Thymus (tissue), 11 donors: ENCODE data around the gene MGMT. TPM values are rescaled to one million over a fixed set of nuclear protein-coding genes. Genes with fewer than 3 reads are reported as not detected.

ENCODE experiments used
- DNase-seq, 9 donors: peaks; one replicate each; pipeline ENCODE4 v3.0.0-alpha.2; 2013; ENCODE audit warnings: low spot score in 9 of 9, low read depth in 6 of 9, missing footprints in 1 of 9
- H3K27ac ChIP-seq, 2 donors: one replicate each; pipeline ENCODE4 v1.5.1; 2013; ENCODE audit warnings: control low read depth in 1 of 2, low read depth in 1 of 2, low read length in 1 of 2, mild to moderate bottlenecking in 1 of 2, moderate library complexity in 1 of 2
- H3K27me3 ChIP-seq, 2 donors: one replicate each; pipeline ENCODE4 v1.5.1; 2013; ENCODE audit warnings: low read length in 1 of 2; ENCODE audit not compliant: control insufficient read depth in 2 of 2, insufficient read depth in 1 of 2
- H3K36me3 ChIP-seq, 2 donors: one replicate each; pipeline ENCODE4 v1.5.1; 2013; ENCODE audit warnings: low read length in 1 of 2, mild to moderate bottlenecking in 1 of 2, moderate library complexity in 1 of 2; ENCODE audit not compliant: control insufficient read depth in 2 of 2, insufficient read depth in 2 of 2
- H3K4me1 ChIP-seq, 2 donors: one replicate each; pipeline ENCODE4 v1.5.1; 2013; ENCODE audit warnings: low read length in 2 of 2; ENCODE audit not compliant: control insufficient read depth in 2 of 2, insufficient read depth in 2 of 2
- H3K4me3 ChIP-seq, 2 donors: one replicate each; pipeline ENCODE4 v1.5.1; 2013; ENCODE audit warnings: low read length in 2 of 2, control low read depth in 1 of 2, mild to moderate bottlenecking in 1 of 2
- H3K9me3 ChIP-seq, 2 donors: one replicate each; pipeline ENCODE4 v1.5.1; 2013; ENCODE audit warnings: low read length in 1 of 2, mild to moderate bottlenecking in 1 of 2; ENCODE audit not compliant: control insufficient read depth in 2 of 2, insufficient read depth in 1 of 2
- WGBS: extraction: QIAGEN DNeasy Blood & Tissue Kit; methylation state at CpG from one replicate; pipeline ENCODE4 v1.1.7; 2013; 5-methylcytosine and 5-hydroxymethylcytosine counted together
- polyA plus RNA-seq: library from polyadenylated mRNA; stranded (reverse); fragments of 200-250 nt; gene quantifications from one replicate; pipeline ENCODE4 v1.2.3, GENCODE V29; 2013
- total RNA-seq: library from RNA; stranded (reverse); fragments of 120-200 nt; gene quantifications from one replicate; pipeline ENCODE4 v1.2.4, GENCODE V29; 2013
- donor health status: healthy.

MGMT gene
- total and polyA plus RNA-seq, 2 donors, result 20.9 to 42.4 TPM

DNA sequence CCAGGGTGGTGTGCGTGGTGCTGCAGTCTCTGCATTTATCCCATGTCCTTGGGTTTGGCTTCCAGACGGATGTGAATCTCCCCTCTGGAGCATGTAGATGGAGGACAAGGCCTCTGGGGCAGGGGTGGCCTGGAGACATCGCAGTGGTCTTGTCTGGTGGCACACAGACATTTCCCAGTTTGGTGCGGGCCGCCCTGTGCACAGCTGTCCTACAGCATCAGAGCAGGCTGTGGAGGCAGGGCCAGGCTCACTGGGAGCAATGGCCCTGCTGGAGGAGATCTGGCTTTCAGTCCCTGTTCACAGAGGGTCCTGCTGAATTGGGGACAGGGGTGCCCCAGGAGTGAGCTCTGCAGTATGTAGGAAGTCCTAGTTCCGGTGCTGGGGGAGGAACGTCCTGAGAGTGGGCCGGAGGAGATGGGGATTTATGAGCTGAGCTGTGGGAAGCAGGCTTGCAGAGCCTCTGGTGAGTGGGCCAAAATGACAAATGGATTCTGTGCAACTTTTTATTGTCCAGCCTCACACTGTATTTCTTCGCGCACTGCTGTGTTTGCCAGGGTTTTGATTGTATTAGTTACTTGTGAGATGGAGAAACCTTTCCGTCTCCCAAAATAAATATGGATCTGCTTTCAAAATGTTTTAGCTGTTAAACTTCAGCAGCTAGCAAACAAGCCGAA is 40.3 kb downstream of the MGMT start:
- Histone ChIP-seq H3K4me1 (peaks cover 0 to 2% of the 10 kb centered on the region in 2 donors), H3K4me3 (no peak overlapping the region), H3K27me3 (no peaks in the 10 kb centered on the region), H3K9me3 (peaks cover 3 to 37% of the 10 kb centered on the region in 2 donors), H3K27ac (no peak overlapping the region), H3K36me3 (no peaks in the 10 kb centered on the region)
- 83% methylated on average over 12 of the region's 12 CpGs for WGBS
- no peak for DNase-seq

DNA sequence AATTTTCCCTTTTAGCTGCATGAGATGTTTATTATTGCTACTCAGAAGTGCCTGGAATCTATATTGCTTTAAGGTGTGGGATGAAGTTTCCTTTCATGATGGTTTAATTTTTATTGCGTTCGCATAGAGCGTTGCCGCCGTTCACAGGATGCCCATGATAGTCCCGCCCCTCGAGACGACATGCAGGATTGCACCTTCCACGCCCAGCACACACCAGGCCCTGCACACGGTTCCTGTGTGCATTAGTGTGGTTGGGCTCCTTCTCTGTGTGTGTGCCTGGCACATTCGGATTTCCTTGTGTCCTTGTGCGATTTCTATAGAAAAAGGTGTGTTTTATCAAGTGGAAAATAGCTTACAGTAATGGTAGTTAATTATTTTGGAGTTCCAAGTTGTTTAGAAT is 42.1 kb downstream of the MGMT start:
- Histone ChIP-seq H3K4me3 (no peak overlapping the region), H3K36me3 (no peaks in the 10 kb centered on the region), H3K4me1 (peaks cover 0 to 2% of the 10 kb centered on the region in 2 donors), H3K27ac (no peak overlapping the region), H3K27me3 (no peaks in the 10 kb centered on the region), H3K9me3 (peaks cover 3 to 37% of the 10 kb centered on the region in 2 donors)
- DNase-seq, result no peak
- 89% methylated on average over 12 of the region's 12 CpGs for WGBS

- Histone ChIP-seq H3K36me3 (no peaks in the 10 kb centered on the region), H3K27ac (no peak overlapping the region), H3K9me3 (peaks cover 3 to 40% of the 10 kb centered on the region in 2 donors), H3K27me3 (no peaks in the 10 kb centered on the region), H3K4me3 (no peak overlapping the region), H3K4me1 (peaks cover 0 to 5% of the 10 kb centered on the region in 2 donors)
- 81% methylated on average over 8 of the region's 8 CpGs for WGBS
- DNase-seq, result no peak
These were observed 42.8 kb downstream of the MGMT start for GRCh38 chr10:129509835-129510234.

DNA sequence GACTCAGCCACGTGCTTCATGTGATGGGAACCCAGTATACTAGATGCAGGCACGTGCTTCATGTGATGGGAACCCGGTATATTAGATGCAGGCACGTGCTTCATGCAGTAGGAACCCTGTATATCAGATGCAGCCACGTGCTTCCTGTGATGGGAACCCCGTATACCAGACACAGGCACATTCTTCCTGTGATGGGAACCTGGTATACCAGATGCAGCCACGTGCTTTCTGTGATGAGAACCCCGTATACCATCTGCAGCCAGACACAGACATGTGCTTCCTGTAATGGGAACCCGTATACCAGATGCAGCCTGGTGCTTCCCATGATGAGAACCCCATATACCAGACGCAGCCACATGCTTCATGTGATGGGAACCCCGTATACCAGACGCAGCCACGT is 44.0 kb downstream of the MGMT start:
- no peak for DNase-seq
- Histone ChIP-seq H3K4me3 (no peak overlapping the region), H3K4me1 (peaks cover 0 to 9% of the 10 kb centered on the region in 2 donors), H3K27me3 (no peaks in the 10 kb centered on the region), H3K36me3 (no peaks in the 10 kb centered on the region), H3K27ac (no peak overlapping the region), H3K9me3 (peaks cover 3 to 37% of the 10 kb centered on the region in 2 donors)
- WGBS, result 89% methylated on average over 13 of the region's 13 CpGs

GRCh38 chr10:129511758-129512157 is 44.7 kb downstream of the MGMT start:
- Histone ChIP-seq H3K4me3 (no peak overlapping the region), H3K9me3 (peaks cover 3 to 33% of the 10 kb centered on the region in 2 donors), H3K27ac (no peak overlapping the region), H3K27me3 (no peaks in the 10 kb centered on the region), H3K36me3 (no peaks in the 10 kb centered on the region), H3K4me1 (peaks cover 0 to 9% of the 10 kb centered on the region in 2 donors)
- WGBS, result 95% methylated on average over 12 of the region's 12 CpGs
- no peak for DNase-seq

DNA sequence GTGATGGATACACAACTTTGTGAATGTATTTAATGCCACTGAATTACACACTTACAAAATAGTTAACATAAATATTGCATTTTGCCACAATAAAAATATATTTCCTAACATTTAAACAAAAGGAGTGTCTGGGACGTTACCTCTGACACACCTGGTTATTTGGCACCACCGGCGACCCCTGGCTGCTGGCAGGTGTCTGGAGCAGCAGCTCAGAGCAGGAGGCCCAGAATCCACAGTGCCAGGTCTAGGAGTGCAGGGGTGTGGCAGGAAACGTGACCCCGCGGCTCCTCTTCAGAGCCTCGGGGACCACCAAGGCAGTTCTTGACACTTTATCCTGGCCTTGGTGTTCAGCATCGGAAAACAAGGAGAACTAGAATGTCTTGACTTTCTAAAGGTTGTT is 46.3 kb downstream of the MGMT start:
- Histone ChIP-seq H3K4me3 (no peak overlapping the region), H3K27me3 (no peaks in the 10 kb centered on the region), H3K4me1 (peaks cover 0 to 9% of the 10 kb centered on the region in 2 donors), H3K36me3 (no peaks in the 10 kb centered on the region), H3K9me3 (peaks cover 3 to 27% of the 10 kb centered on the region in 2 donors), H3K27ac (no peak overlapping the region)
- DNase-seq, result no peak
- 87% methylated on average over 8 of the region's 8 CpGs for WGBS

DNA sequence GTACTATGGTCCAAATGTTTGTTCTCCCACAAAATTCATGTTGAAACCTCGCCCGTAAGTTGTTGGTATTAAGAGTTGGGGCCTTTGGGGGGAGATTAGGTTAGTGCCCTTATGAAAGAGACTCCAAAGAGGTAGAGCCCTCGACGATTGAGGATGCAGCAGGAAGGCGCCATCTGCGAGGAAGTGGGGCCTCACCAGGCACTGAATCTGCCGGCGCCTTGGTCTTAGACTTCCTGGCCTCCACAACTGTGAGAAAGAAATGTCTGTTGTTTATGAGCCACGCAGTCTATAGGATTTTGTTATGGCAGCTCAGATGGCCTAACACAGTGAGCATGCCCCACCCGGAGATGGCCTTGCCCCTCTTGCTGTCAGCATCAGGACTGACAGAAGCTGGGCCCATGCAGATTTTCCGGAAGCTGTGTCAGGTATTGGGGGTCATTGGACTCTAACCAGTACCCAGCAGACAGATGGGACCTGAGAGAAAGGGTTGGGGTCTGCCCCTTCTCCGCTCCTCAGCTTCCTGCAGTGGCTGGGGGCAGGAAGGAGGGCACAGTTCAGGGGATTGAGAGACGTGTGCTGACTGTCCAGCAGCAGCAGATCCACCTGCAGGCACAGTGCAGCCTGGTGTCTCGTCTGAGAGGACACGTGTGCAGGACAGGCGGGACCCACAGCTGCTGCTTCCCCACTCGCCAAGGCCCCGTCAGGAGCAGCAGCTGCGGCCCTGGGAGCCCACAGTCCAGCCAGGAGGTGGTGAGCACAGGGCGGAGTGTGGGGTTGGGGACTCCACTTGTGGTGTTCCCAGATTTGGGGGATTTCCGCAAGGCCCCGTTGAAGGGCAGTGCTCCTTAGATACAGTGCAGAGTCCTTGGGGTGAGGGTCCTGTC is 47.8 kb downstream of the MGMT start:
- no peaks in the 10 kb centered on the region for H3K27me3 ChIP-seq
- WGBS, result 81% methylated on average over 22 of the region's 22 CpGs
- peaks cover 3 to 26% of the 10 kb centered on the region in 2 donors for H3K9me3 ChIP-seq
- H3K4me1 ChIP-seq, result peaks cover 0 to 9% of the 10 kb centered on the region in 2 donors
- DNase-seq, result peak in 3 of 9 donors; percentile 12 to 50 (median 28)
- no peaks in the 10 kb centered on the region for H3K36me3 ChIP-seq
- peak overlapping the region in 1 of 2 donors; percentile 26 for H3K27ac ChIP-seq
- H3K4me3 ChIP-seq, result no peak overlapping the region

DNA sequence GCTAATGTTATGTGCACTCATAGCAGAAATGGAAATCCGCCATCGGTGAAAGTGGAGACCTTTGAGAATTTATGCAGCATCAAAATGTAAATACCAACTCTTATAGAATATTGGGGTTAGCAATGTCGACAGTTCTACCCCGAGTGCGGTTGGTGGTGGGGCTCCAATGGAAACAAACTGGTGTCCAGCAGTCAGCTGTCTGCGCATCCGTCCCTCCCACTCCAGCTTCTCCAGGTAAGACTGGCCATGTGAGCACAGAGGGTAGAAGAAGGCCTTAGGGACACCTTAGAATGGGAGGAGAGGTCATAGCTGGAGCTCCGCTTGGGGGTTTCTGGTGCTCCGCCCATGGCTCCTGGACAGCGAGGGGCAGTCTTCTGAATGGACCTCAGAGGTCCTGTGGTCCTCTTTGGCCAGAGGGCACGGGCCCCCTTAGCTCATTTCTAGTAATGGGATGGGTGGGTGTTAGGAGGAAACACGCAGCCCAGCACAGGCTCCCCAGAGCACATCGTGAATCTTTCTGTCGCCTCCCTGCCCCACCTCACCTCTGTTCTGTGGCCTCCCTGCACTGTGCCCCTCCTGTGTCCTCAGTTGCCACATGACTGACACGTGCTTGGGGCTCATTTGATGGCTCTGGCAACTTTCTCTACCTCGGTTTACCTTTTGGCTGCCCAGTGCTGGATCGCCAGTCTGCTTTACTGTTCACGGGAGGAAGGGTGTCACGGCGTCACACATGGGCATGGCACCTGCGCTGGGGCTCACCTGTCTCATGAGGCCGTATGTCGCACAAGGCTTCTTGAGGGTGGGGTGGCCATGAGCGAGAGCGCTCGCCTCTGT is 50.0 kb downstream of the MGMT start:
- Histone ChIP-seq H3K4me1 (peaks cover 0 to 9% of the 10 kb centered on the region in 2 donors), H3K27me3 (no peaks in the 10 kb centered on the region), H3K9me3 (peaks cover 1 to 30% of the 10 kb centered on the region in 2 donors), H3K36me3 (no peaks in the 10 kb centered on the region), H3K27ac (no peak overlapping the region), H3K4me3 (no peak overlapping the region)
- 96% methylated on average over 26 of the region's 26 CpGs for WGBS
- no peak for DNase-seq
